ENCODE data around the gene CORO6. TPM values are rescaled to one million over a fixed set of nuclear protein-coding genes. Genes with fewer than 3 reads are reported as not detected.

The CORO6 gene
- total and polyA plus RNA-seq, 2 experiments from 2014 or later: 2.6 to 5.2 TPM

- Mint-ChIP-seq H3K27me3 (ENCODE audit: insufficient read depth, low read depth, poor library complexity) (peaks cover 6% of the 10 kb centered on the region), H3K36me3 (ENCODE audit: low read depth) (no peaks in the 10 kb centered on the region), H3K4me3 (no peak overlapping the region), H3K9me3 (peaks cover 3% of the 10 kb centered on the region; the same call in 1 of the 3 replicates), H3K27ac (no peak overlapping the region), H3K4me1 (peaks cover 9% of the 10 kb centered on the region)
- no peak for ATAC-seq
- H3K4me2 ChIP-seq: no peak overlapping the region
- H4K20me1 ChIP-seq (replicated peaks; ENCODE audit: insufficient read depth): no peaks in the 10 kb centered on the region; the same call in 1 of the 2 replicates
- H3K4me3 ChIP-seq: no peak overlapping the region
- no peak for TF ChIP-seq ZNF114 (CRISPR knock-in tag; IDR thresholded peaks at IDR 0.05)
- no peak for TF ChIP-seq JUNB (IDR thresholded peaks at IDR 0.05; ENCODE audit: unreplicated experiment)
- no peak for TF ChIP-seq ZNF331 (CRISPR knock-in tag; IDR thresholded peaks at IDR 0.05; ENCODE audit: low read depth)
- no peak for TF ChIP-seq CREB1 (CRISPR knock-in tag; IDR thresholded peaks at IDR 0.05; ENCODE audit: low read depth)
- TF ChIP-seq CTCF (conservative IDR thresholded peaks at IDR 0.05; ENCODE audit: low read depth in 2 of 2): no peak
- no peak for TF ChIP-seq EZH2phosphoT487 (IDR thresholded peaks at IDR 0.05; ENCODE audit: unreplicated experiment)
- no peak for TF ChIP-seq NANOG (IDR thresholded peaks at IDR 0.05; ENCODE audit: borderline replicate concordance)
- no peak for TF ChIP-seq ZNF462 (CRISPR knock-in tag; IDR thresholded peaks at IDR 0.05)
- no peak for TF ChIP-seq ETS1 (IDR thresholded peaks at IDR 0.05)
- TF ChIP-seq STAT1 (IDR thresholded peaks at IDR 0.05; ENCODE audit: unreplicated experiment): no peak
- TF ChIP-seq EZH2 (IDR thresholded peaks at IDR 0.05; ENCODE audit: low read depth, unreplicated experiment): no peak
- no peak for TF ChIP-seq POLR2AphosphoS5 (IDR thresholded peaks at IDR 0.05; ENCODE audit: low read depth)
- TF ChIP-seq REST (IDR thresholded peaks at IDR 0.05; ENCODE audit: unreplicated experiment): no peak
- no peaks in the 10 kb centered on the region for H3K27me3 ChIP-seq (ENCODE audit: insufficient read depth)
- peaks cover 3% of the 10 kb centered on the region; the same call in 1 of the 2 replicates for H3K4me1 ChIP-seq (ENCODE audit: insufficient read depth)
- no peak overlapping the region for H2AFZ ChIP-seq
- H3K9me2 ChIP-seq (ENCODE audit: insufficient read depth): no peaks in the 10 kb centered on the region
- no peaks in the 10 kb centered on the region for H3K79me2 ChIP-seq (replicated peaks; ENCODE audit: insufficient read depth)
- no peak overlapping the region for H3K27ac ChIP-seq (ENCODE audit: low read depth)
- H3F3A ChIP-seq (replicated peaks; ENCODE audit: low read depth): no peaks in the 10 kb centered on the region
- H3K36me3 ChIP-seq (ENCODE audit: insufficient read depth): no peaks in the 10 kb centered on the region
- DNase-seq (ENCODE audit: low spot score): no peak
Measured at GRCh38 chr17:29659155-29659554, 36.4 kb upstream of the CORO6 start.
